Urothelium cell line (cell line): ENCODE data around the gene C4BPA.
A peak's percentile ranks its signal among the peaks of the same experiment; 100 is the strongest.

Experiments
- DNase-seq: peaks from one replicate; pipeline ENCODE4 v3.0.0; 2011; ENCODE audit warnings: low spot score, mixed read lengths
- FAIRE-seq: peaks from 2 replicates; lab custom pipeline; 2011; peaks lifted over from hg19 to GRCh38; lab: Jason Lieb, UNC

The C4BPA gene

DNA sequence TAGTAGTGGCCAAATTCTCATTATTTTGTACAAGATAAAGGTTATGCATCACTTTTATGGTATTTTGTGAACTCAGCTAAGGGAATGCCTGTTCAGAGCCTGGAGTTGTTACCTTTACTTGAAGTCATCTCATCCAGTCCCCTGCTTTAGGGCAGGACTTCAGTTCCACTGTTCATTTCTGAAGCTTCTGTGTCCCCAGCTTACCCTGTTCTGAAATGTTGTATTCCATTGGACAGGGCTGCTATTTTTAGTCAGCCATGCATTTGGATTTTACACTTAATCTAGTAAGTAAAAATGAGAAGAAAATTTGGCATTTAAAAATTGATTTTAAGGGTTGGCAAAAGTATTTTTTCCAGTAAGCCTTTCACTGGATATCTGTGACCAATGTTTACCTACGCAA, 27.0 kb upstream of the C4BPA start:
- FAIRE-seq (no peak), DNase-seq (no peak)

- FAIRE-seq (no peak), DNase-seq (peak; percentile 69)
Measured at GRCh38 chr1:207077470-207078377, 26.3 kb upstream of the C4BPA start.

DNA sequence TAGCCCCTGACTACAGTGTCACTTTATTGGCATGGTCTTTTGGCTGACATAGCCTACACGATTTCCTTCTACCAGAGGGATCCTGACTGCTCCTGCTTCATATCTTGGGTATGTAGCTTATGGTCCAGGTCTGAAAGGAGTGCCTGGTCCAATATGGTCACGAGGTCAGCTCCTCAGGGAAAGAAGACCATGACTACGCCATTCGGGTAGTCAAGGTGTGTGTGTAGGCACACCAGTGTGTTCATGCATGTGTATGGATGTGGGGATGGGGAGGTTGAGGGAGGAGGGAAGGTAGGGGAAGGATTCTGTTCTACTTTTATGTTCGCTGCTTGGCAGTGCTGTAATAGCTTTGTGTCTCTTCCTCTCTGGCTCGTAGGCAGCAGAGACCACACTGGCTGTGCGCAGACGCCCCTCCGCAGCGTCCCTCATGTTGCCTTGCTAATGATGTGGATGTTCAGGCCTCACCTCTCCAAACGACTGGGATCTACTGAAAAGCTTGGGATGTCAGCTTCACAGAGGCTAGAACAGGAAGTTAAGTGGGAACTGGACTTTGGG, 25.4 kb upstream of the C4BPA start:
- DNase-seq, result no peak
- FAIRE-seq, result no peak

DNA sequence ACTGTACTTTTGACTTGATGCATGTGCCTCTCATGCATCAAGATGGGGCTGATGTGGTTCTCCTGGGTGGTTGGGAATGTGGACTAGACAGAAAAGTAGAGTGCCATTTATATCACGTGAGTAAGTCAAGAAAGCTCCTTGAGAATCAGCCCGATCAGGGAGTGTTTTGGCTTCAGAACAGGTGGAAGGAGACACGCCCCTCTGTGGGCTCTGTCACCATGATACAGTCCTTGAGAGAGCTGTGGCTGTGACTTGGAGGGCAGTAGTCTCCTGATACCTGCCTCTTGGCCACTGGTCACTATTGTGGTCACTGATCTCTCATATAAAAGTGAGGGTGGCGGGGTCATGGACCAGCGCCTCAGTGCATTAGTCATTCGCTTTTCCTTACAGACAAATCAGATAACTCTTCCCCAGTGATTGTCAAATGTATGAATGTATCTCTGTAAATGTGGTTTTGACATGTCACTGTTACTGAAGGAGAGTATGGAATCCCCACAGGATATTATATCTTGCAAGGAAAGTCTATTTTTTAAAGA, 24.3 kb upstream of the C4BPA start:
- DNase-seq (no peak), FAIRE-seq (no peak)

DNA sequence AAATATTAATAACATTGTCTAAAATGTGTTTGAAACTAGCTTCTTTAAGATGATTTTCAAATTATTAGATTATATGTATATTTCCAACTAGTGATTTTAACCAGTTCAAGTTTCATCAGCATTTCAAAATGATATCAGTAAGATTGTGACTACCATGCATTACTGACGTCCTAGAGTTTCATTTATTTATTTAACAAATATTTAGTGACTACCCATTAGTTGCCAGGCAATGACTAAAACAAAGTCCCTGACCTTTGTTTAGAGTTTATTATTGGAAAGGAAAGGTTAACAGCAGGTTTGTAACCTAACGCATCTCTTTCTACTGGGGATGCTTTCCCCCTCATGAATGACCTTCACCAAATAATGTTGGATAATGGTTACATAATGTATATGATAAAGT, 22.9 kb upstream of the C4BPA start:
- DNase-seq, result no peak
- FAIRE-seq, result no peak

DNA sequence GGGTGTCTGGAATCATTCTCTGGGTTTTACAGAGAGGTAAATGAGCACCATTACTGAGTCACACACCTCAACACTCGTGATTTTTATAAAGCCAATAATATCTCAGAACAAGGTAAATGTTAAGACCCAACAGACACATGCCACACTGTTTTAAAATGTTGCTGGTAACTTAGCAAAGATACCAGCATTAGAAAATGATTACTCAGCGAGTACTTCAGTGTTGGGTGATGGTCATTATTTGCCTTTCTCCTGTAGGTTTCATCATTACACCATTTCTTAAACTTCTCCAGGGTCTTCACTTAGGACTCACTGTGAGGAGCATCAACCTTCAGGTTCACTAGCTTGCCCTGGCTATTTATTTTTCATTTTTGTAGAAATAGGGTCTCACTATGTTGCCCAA, 22.2 kb upstream of the C4BPA start:
- DNase-seq, result no peak
- FAIRE-seq, result no peak

DNA sequence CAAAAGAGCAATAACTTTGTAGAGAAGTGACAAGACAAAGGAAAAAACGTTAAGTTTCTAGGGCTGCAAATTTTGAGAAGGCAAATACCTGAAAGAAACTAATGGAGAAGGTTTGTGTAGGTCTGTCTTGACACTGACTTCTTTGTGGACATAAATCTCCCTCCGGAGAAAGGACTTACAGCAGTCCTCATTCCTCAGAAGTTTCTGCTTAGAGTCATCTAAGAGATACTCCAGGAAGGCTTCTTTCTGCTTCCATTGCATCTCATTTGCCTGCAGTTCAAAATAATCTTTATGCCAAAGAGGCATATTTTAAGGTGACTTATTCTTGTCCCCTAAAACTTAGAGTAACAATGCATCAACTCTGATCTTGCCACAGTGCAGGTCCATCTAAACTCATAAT, 19.8 kb upstream of the C4BPA start:
- DNase-seq (no peak), FAIRE-seq (no peak)

DNA sequence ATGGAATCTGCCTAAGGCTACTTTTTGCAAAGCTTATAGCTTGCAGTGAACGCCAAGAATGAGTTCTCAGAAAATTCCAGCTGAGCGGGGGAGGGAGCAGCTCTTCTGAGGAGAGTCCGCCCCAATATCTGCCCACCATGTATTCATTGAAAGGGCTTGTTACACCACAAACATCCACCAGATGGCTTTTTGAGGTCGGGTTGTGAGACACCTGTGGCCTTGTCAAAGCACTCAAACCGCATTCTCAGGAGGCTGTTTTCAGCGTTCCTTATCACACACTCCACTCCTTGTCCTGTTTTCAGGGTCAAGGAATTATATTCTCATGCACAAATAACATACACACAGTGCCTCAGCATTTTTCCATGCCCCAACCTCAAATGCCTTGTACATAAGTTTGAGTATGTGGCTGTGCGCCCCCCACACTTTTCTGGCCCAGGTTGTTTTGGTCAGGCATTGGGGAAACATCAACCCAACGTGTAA, 19.3 kb upstream of the C4BPA start:
- DNase-seq (peak; percentile 79), FAIRE-seq (peak; percentile 86)

DNA sequence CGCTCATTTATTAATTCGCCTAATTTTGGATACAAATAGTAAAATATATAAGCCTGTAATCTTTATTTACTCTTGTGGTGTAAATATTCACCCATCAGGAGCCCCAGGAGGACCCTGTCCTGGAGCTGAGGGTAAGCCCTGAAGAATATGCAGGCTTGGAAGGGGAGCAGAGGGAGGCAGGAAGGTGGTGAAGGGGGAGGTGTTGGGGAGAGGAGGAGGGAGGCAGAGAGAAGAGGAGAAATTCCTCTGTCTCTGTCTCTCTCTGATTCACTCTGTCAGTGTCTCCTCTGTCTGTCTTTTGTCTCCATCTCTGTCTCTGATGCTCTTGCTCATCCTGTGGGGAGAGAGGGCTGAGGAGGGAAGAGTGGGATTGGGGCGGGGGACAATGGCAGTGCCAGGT, 18.1 kb upstream of the C4BPA start:
- FAIRE-seq (no peak), DNase-seq (no peak)

GRCh38 chr1:207088161-207088560, 15.9 kb upstream of the C4BPA start:
- DNase-seq, result no peak

DNA sequence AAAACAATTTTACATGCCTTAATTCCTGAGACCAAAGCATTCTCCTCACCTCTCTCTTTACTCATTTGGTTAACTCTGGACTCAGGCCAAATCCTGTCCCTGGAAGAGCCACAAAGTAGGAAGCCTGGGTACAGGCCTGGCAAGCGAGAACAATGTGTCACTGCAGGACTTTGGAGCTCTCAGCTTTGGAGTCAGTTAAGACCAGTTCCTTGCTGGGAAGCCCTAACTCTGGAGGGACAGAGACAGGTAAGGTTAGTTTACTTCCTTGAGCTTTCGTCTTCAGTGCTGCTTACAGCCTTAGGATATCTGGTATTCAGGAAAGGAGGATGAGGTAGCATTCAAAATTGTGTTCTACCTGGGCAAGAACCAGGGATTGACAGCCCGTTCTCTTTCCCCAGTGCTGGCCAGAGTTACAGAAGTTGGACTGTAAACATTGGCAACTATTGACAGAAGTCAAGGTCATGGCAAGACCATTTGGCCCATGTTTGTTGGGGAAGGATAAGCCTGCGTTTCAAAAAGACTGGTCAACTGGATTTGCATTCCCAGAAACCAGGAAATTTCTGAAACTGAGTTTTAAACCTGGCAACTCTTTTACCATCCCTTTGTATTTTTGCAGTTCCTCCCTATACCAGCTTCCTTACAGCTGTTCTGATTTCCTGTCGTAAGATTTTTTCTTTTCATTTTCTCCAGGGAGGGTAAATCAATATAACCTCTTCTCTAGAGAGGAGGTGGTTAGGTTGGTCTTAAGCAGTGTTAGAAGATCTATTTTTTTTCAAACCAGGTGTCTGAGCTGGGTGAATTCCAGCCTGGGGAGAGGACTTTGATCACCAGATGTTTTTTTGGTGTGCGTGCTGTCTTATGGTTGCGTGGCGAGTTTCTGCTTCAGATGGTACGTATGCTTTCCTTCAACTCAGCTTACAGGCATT, 15.1 kb upstream of the C4BPA start, which contains the start of gene C4BPB:
Gene C4BPB, plus strand, starts transcription at position 160 of the 926 bp plus-strand sequence. Its CDS starts 672 bp downstream, at position 832.
- FAIRE-seq (no peak), DNase-seq (peak; percentile 40)

More at GRCh38 chr1:207088161-207088560, 15.9 kb upstream of the C4BPA start:
- FAIRE-seq, result no peak

DNA sequence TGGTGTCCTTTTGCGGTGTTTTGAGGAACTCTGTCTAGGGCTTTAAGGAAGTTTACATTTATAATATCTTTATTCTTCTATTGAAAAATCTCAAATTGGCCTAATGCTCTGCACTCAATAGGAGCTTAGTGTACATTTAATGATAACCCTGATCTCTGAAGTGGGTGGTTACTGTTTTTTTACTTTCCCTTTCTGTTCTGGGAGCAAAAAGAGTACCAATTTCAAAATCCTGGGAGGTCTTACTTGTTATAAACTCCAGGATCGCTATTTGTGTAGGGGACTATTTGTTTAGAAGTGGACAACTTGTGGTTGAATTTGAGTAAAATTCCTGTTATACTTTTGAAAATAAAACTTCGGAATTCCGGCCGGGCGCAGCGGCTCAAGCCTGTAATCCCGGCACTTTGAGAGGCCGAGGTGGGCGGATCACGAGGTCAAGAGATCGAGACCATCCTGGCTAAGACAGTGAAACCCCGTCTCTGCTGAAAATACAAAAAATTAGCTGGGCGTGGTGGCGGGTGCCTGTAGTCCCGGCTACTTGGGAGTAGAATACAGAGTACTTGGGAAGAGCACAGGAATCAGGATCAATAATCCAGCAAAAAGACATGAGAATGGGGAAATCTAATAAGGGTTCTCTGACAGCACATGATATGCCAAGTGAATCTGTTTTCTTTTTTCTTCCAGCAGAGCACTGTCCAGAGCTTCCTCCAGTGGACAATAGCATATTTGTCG, 14.2 kb upstream of the C4BPA start:
- FAIRE-seq, result no peak
- no peak for DNase-seq

- FAIRE-seq (no peak), DNase-seq (no peak)
Measured at GRCh38 chr1:207091200-207091908, 12.7 kb upstream of the C4BPA start.

DNA sequence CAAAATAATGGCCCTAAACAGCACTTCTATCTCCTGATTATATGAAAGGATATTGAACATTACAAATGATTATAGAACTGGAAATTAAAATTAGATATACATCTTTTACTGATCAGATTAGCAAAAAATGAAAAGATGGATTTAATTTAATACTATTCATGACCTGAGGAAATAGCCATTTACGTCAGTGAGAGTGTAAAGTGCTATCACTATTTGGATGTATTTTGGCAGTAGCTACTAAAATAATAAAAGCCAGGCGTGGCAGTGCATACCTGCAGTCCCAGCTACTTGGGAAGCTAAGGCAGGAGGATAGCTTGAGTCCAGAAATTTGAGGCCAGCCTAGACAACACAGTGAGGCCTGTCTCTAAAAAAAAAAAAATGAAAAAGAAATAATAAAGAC, 10.1 kb upstream of the C4BPA start:
- no peak for FAIRE-seq
- no peak for DNase-seq

- FAIRE-seq (no peak), DNase-seq (no peak)
Measured at GRCh38 chr1:207097871-207098324, 6.1 kb upstream of the C4BPA start.

DNA sequence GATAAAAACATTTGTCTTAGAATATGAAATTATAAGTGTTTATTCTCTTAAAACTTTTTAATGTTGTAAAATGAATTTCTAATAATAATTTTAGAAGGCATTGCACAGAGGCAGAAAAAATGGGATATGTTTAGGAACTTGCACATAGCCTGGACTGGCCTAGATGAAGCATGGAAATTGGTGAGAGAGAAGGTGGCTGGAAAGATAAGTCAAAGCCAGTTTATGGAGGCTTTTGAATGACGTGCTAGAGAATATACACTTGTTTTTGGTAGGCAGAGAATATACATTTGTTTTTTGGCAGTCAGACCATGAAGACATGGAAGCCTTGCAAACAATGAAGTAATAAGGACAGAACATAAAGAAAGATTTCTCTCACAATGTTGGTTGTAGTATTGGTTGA, 2.3 kb upstream of the C4BPA start:
- DNase-seq (no peak), FAIRE-seq (no peak)

DNA sequence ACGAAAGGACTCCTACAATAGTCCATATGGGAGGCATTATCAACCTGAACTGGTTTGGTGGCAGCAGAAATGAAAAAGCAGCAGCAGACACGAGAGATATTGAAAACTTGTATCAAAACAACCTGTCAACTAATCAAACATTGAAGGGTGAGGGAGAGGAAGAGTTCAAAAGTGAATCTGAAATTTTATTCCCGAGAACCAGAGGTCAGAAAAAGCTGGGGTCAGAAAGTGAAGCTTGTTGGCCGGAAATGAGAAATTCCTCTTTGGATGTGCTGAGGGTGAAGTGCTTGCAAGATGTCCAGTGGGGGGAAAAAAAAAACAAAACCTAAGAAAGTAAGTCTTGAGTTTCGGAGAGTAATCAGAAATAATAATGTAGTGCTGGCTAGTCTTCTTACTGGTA, 1.9 kb upstream of the C4BPA start:
- FAIRE-seq (no peak), DNase-seq (no peak)

DNA sequence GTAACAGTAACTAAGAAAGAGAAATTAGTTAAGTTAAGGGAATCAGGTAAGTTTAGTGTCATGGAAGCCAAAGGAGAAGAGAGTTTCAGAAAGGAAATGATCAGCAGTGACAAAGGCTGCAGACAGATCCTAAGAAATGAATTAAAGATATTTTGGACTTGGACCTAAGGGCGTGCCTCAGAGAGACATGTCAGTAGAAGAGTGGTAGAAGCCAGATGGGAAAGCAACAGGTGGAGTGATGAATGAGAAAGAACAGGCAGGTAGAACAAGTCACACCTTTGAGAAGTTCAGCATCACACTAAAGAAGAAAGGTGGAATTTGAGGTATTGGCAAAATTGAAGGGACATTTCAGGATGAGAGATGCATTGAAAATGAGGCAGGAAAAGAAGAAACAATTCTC, 1.4 kb upstream of the C4BPA start:
- DNase-seq, result no peak
- no peak for FAIRE-seq

GRCh38 chr1:207109004-207109403, 5.0 kb downstream of the C4BPA start:
- DNase-seq (no peak), FAIRE-seq (no peak)
